Measurements from ENCODE around the gene RNF144B.
"Not testable (repeated sequence)": the region's sequence is repeated elsewhere in the genome, so short reads cannot be mapped to it uniquely, and the experiment has no call there.

RNF144B gene

GRCh38 chr6:18409602-18410001, 22.5 kb downstream of the RNF144B start:
- H3K27me3 ChIP-seq (ENCODE audit: control insufficient read depth in 1 of 2, insufficient read depth in 2 of 2, low read length in 2 of 2); H3K9me3 ChIP-seq (ENCODE audit: control insufficient read depth in 2 of 2, low read length in 2 of 2); H3K4me1 ChIP-seq (ENCODE audit: control insufficient read depth, insufficient read depth, low read length); H3K27ac ChIP-seq (ENCODE audit: low read length); H3K4me3 ChIP-seq (ENCODE audit: low read length in 2 of 2); H3K36me3 ChIP-seq (ENCODE audit: control insufficient read depth in 2 of 2, insufficient read depth in 2 of 2, low read length in 2 of 2); H3K9ac ChIP-seq (ENCODE audit: low read length in 2 of 2): not testable (repeated sequence)

GRCh38 chr6:18410412-18410811, 23.3 kb downstream of the RNF144B start:
- H3K27ac ChIP-seq (ENCODE audit: low read length), result no peak overlapping the region
- H3K27me3 ChIP-seq (ENCODE audit: control insufficient read depth in 1 of 2, insufficient read depth in 2 of 2, low read length in 2 of 2), result no peaks in the 10 kb centered on the region
- H3K9me3 ChIP-seq (ENCODE audit: control insufficient read depth in 2 of 2, low read length in 2 of 2), result no peaks in the 10 kb centered on the region
- H3K4me1 ChIP-seq (ENCODE audit: control insufficient read depth, insufficient read depth, low read length), result peaks cover 8% of the 10 kb centered on the region
- H3K9ac ChIP-seq (ENCODE audit: low read length in 2 of 2), result no peak overlapping the region
- H3K36me3 ChIP-seq (ENCODE audit: control insufficient read depth in 2 of 2, insufficient read depth in 2 of 2, low read length in 2 of 2), result peaks cover 3% of the 10 kb centered on the region in 2 donors
- H3K4me3 ChIP-seq (ENCODE audit: low read length in 2 of 2), result no peak overlapping the region

GRCh38 chr6:18412068-18412467, 24.9 kb downstream of the RNF144B start:
- Histone ChIP-seq H3K4me1 (ENCODE audit: control insufficient read depth, insufficient read depth, low read length) (peaks cover 10% of the 10 kb centered on the region), H3K27ac (ENCODE audit: low read length) (no peak overlapping the region), H3K4me3 (ENCODE audit: low read length in 2 of 2) (no peak overlapping the region), H3K9me3 (ENCODE audit: control insufficient read depth in 2 of 2, low read length in 2 of 2) (no peaks in the 10 kb centered on the region), H3K27me3 (ENCODE audit: control insufficient read depth in 1 of 2, insufficient read depth in 2 of 2, low read length in 2 of 2) (no peaks in the 10 kb centered on the region), H3K9ac (ENCODE audit: low read length in 2 of 2) (no peak overlapping the region), H3K36me3 (ENCODE audit: control insufficient read depth in 2 of 2, insufficient read depth in 2 of 2, low read length in 2 of 2) (peaks cover 0 to 1% of the 10 kb centered on the region in 2 donors)

GRCh38 chr6:18412644-18413043, 25.5 kb downstream of the RNF144B start:
- Histone ChIP-seq H3K36me3 (ENCODE audit: control insufficient read depth in 2 of 2, insufficient read depth in 2 of 2, low read length in 2 of 2) (no peaks in the 10 kb centered on the region), H3K4me3 (ENCODE audit: low read length in 2 of 2) (no peak overlapping the region), H3K27ac (ENCODE audit: low read length) (no peak overlapping the region), H3K9ac (ENCODE audit: low read length in 2 of 2) (no peak overlapping the region), H3K4me1 (ENCODE audit: control insufficient read depth, insufficient read depth, low read length) (peaks cover 10% of the 10 kb centered on the region), H3K27me3 (ENCODE audit: control insufficient read depth in 1 of 2, insufficient read depth in 2 of 2, low read length in 2 of 2) (no peaks in the 10 kb centered on the region), H3K9me3 (ENCODE audit: control insufficient read depth in 2 of 2, low read length in 2 of 2) (no peaks in the 10 kb centered on the region)

GRCh38 chr6:18413381-18413780, 26.2 kb downstream of the RNF144B start:
- Histone ChIP-seq H3K4me3 (ENCODE audit: low read length in 2 of 2) (no peak overlapping the region), H3K9me3 (ENCODE audit: control insufficient read depth in 2 of 2, low read length in 2 of 2) (no peaks in the 10 kb centered on the region), H3K36me3 (ENCODE audit: control insufficient read depth in 2 of 2, insufficient read depth in 2 of 2, low read length in 2 of 2) (no peaks in the 10 kb centered on the region), H3K9ac (ENCODE audit: low read length in 2 of 2) (no peak overlapping the region), H3K27me3 (ENCODE audit: control insufficient read depth in 1 of 2, insufficient read depth in 2 of 2, low read length in 2 of 2) (no peaks in the 10 kb centered on the region), H3K4me1 (ENCODE audit: control insufficient read depth, insufficient read depth, low read length) (peaks cover 10% of the 10 kb centered on the region), H3K27ac (ENCODE audit: low read length) (no peak overlapping the region)

- Histone ChIP-seq H3K4me3 (ENCODE audit: low read length in 2 of 2) (no peak overlapping the region), H3K27me3 (ENCODE audit: control insufficient read depth in 1 of 2, insufficient read depth in 2 of 2, low read length in 2 of 2) (no peaks in the 10 kb centered on the region), H3K36me3 (ENCODE audit: control insufficient read depth in 2 of 2, insufficient read depth in 2 of 2, low read length in 2 of 2) (no peaks in the 10 kb centered on the region), H3K9ac (ENCODE audit: low read length in 2 of 2) (no peak overlapping the region), H3K9me3 (ENCODE audit: control insufficient read depth in 2 of 2, low read length in 2 of 2) (no peaks in the 10 kb centered on the region), H3K4me1 (ENCODE audit: control insufficient read depth, insufficient read depth, low read length) (peaks cover 10% of the 10 kb centered on the region), H3K27ac (ENCODE audit: low read length) (no peak overlapping the region)
Measured at GRCh38 chr6:18414116-18414515, 27.0 kb downstream of the RNF144B start.

- H3K4me1 ChIP-seq (ENCODE audit: control insufficient read depth, insufficient read depth, low read length), result peaks cover 10% of the 10 kb centered on the region
- peak overlapping the region; percentile 29 to 43 for H3K9ac ChIP-seq (ENCODE audit: low read length in 2 of 2)
- no peaks in the 10 kb centered on the region for H3K36me3 ChIP-seq (ENCODE audit: control insufficient read depth in 2 of 2, insufficient read depth in 2 of 2, low read length in 2 of 2)
- H3K27me3 ChIP-seq (ENCODE audit: control insufficient read depth in 1 of 2, insufficient read depth in 2 of 2, low read length in 2 of 2), result no peaks in the 10 kb centered on the region
- H3K4me3 ChIP-seq (ENCODE audit: low read length in 2 of 2), result peak overlapping the region; percentile 40 to 45
- peak overlapping the region; percentile 46 for H3K27ac ChIP-seq (ENCODE audit: low read length)
- no peaks in the 10 kb centered on the region for H3K9me3 ChIP-seq (ENCODE audit: control insufficient read depth in 2 of 2, low read length in 2 of 2)
Measured at GRCh38 chr6:18415207-18415606, 28.1 kb downstream of the RNF144B start.

- H3K36me3 ChIP-seq (ENCODE audit: control insufficient read depth in 2 of 2, insufficient read depth in 2 of 2, low read length in 2 of 2), result no peaks in the 10 kb centered on the region
- H3K4me1 ChIP-seq (ENCODE audit: control insufficient read depth, insufficient read depth, low read length), result peaks cover 10% of the 10 kb centered on the region
- peak overlapping the region; percentile 29 to 43 for H3K9ac ChIP-seq (ENCODE audit: low read length in 2 of 2)
- peak overlapping the region; percentile 40 to 45 for H3K4me3 ChIP-seq (ENCODE audit: low read length in 2 of 2)
- H3K9me3 ChIP-seq (ENCODE audit: control insufficient read depth in 2 of 2, low read length in 2 of 2), result no peaks in the 10 kb centered on the region
- no peaks in the 10 kb centered on the region for H3K27me3 ChIP-seq (ENCODE audit: control insufficient read depth in 1 of 2, insufficient read depth in 2 of 2, low read length in 2 of 2)
- H3K27ac ChIP-seq (ENCODE audit: low read length), result peak overlapping the region; percentile 46
Measured at GRCh38 chr6:18415671-18416340, 28.7 kb downstream of the RNF144B start.

- Histone ChIP-seq H3K27me3 (ENCODE audit: control insufficient read depth in 1 of 2, insufficient read depth in 2 of 2, low read length in 2 of 2) (no peaks in the 10 kb centered on the region), H3K9ac (ENCODE audit: low read length in 2 of 2) (no peak overlapping the region), H3K9me3 (ENCODE audit: control insufficient read depth in 2 of 2, low read length in 2 of 2) (no peaks in the 10 kb centered on the region), H3K4me1 (ENCODE audit: control insufficient read depth, insufficient read depth, low read length) (peaks cover 10% of the 10 kb centered on the region), H3K36me3 (ENCODE audit: control insufficient read depth in 2 of 2, insufficient read depth in 2 of 2, low read length in 2 of 2) (no peaks in the 10 kb centered on the region), H3K27ac (ENCODE audit: low read length) (peak overlapping the region; percentile 20), H3K4me3 (ENCODE audit: low read length in 2 of 2) (peak overlapping the region; percentile 15 to 24)
Measured at GRCh38 chr6:18416341-18416679, 29.2 kb downstream of the RNF144B start.

GRCh38 chr6:18420328-18420727, 33.2 kb downstream of the RNF144B start:
- no peaks in the 10 kb centered on the region for H3K27me3 ChIP-seq (ENCODE audit: control insufficient read depth in 1 of 2, insufficient read depth in 2 of 2, low read length in 2 of 2)
- H3K36me3 ChIP-seq (ENCODE audit: control insufficient read depth in 2 of 2, insufficient read depth in 2 of 2, low read length in 2 of 2), result no peaks in the 10 kb centered on the region
- H3K9me3 ChIP-seq (ENCODE audit: control insufficient read depth in 2 of 2, low read length in 2 of 2), result no peaks in the 10 kb centered on the region
- no peak overlapping the region for H3K4me3 ChIP-seq (ENCODE audit: low read length in 2 of 2)
- H3K4me1 ChIP-seq (ENCODE audit: control insufficient read depth, insufficient read depth, low read length), result peaks cover 4% of the 10 kb centered on the region
- no peak overlapping the region for H3K27ac ChIP-seq (ENCODE audit: low read length)
- H3K9ac ChIP-seq (ENCODE audit: low read length in 2 of 2), result no peak overlapping the region

- peaks cover 2% of the 10 kb centered on the region for H3K4me1 ChIP-seq (ENCODE audit: control insufficient read depth, insufficient read depth, low read length)
Measured at GRCh38 chr6:18422136-18422535, 35.0 kb downstream of the RNF144B start.

More at GRCh38 chr6:18422136-18422535, 35.0 kb downstream of the RNF144B start:
- H3K27ac ChIP-seq (ENCODE audit: low read length), result no peak overlapping the region
- H3K4me3 ChIP-seq (ENCODE audit: low read length in 2 of 2), result no peak overlapping the region
- no peak overlapping the region for H3K9ac ChIP-seq (ENCODE audit: low read length in 2 of 2)
- no peaks in the 10 kb centered on the region for H3K9me3 ChIP-seq (ENCODE audit: control insufficient read depth in 2 of 2, low read length in 2 of 2)
- no peaks in the 10 kb centered on the region for H3K36me3 ChIP-seq (ENCODE audit: control insufficient read depth in 2 of 2, insufficient read depth in 2 of 2, low read length in 2 of 2)
- no peaks in the 10 kb centered on the region for H3K27me3 ChIP-seq (ENCODE audit: control insufficient read depth in 1 of 2, insufficient read depth in 2 of 2, low read length in 2 of 2)

All from stomach smooth muscle (tissue), 2 donors.